Activated T-cell treated with anti-CD3 and anti-CD28 coated beads, Interleukin-2, amount 50 U/mL, for 72 hours (primary cell): ENCODE measurements around the gene LHPP. TPM values are rescaled to one million over a fixed set of nuclear protein-coding genes. Genes with fewer than 3 reads are reported as not detected.

Experiments
- ATAC-seq, 2 donors: fragments of 150-1000 bp; cut with Tn5 transposase; replicated peaks in 1 of 2; 2 replicates each; pipeline ENCODE4 v1.10.0; 2021; ENCODE audit warnings: moderate library complexity in 2 of 2, mild to moderate bottlenecking in 1 of 2
- DNase-seq, 2 donors: peaks; one replicate each; pipeline ENCODE4 v3.0.0; 2021 to 2022; ENCODE audit warnings: mixed read lengths in 1 of 2
- H3K27ac Mint-ChIP-seq: one replicate; pipeline ENCODE4 v1.8.0; 2022; ENCODE audit warnings: mild to moderate bottlenecking, moderate library complexity, mixed read lengths
- H3K27me3 Mint-ChIP-seq: one replicate; pipeline ENCODE4 v1.8.0; 2022; ENCODE audit warnings: low read depth, mixed read lengths
- H3K36me3 Mint-ChIP-seq, 2 donors: one replicate each; pipeline ENCODE4 v1.8.0; 2022; ENCODE audit warnings: mixed read lengths in 2 of 2, mild to moderate bottlenecking in 1 of 2; ENCODE audit not compliant: insufficient read depth in 2 of 2
- H3K4me1 Mint-ChIP-seq: one replicate; pipeline ENCODE4 v1.8.0; 2022; ENCODE audit warnings: low read depth, mixed read lengths
- H3K4me3 Mint-ChIP-seq, 2 donors: one replicate each; pipeline ENCODE4 v1.8.0; 2022; ENCODE audit warnings: mild to moderate bottlenecking in 2 of 2, mixed read lengths in 2 of 2, moderate library complexity in 2 of 2
- H3K9me3 Mint-ChIP-seq, 2 donors: one replicate each; pipeline ENCODE4 v1.8.0; 2022; ENCODE audit warnings: mixed read lengths in 2 of 2
- total RNA-seq, 2 donors: library from RNA; stranded (reverse); gene quantifications; one replicate each; pipeline ENCODE4 v1.2.3, GENCODE V29; 2022

LHPP gene
- total RNA-seq, 2 donors from 2014 or later, result 8.7 to 13.5 TPM

- ATAC-seq (no peak), DNase-seq (no peak)
- Mint-ChIP-seq H3K27me3 (no peaks in the 10 kb centered on the region), H3K4me1 (peaks cover 6% of the 10 kb centered on the region), H3K27ac (no peak overlapping the region), H3K36me3 (no peaks in the 10 kb centered on the region), H3K9me3 (no peaks in the 10 kb centered on the region), H3K4me3 (no peak overlapping the region)
These were observed 64.4 kb downstream of the LHPP start for GRCh38 chr10:124525751-124526600.

GRCh38 chr10:124526621-124527267 lies 65.1 kb downstream of the LHPP start:
- Mint-ChIP-seq H3K9me3 (no peaks in the 10 kb centered on the region), H3K4me3 (no peak overlapping the region), H3K27me3 (no peaks in the 10 kb centered on the region), H3K27ac (no peak overlapping the region), H3K4me1 (peaks cover 6% of the 10 kb centered on the region), H3K36me3 (no peaks in the 10 kb centered on the region)
- DNase-seq (no peak), ATAC-seq (no peak)

- Mint-ChIP-seq H3K27ac (no peak overlapping the region), H3K9me3 (no peaks in the 10 kb centered on the region), H3K4me3 (no peak overlapping the region), H3K27me3 (no peaks in the 10 kb centered on the region), H3K4me1 (peaks cover 6% of the 10 kb centered on the region), H3K36me3 (no peaks in the 10 kb centered on the region)
- DNase-seq (no peak), ATAC-seq (no peak)
These were observed 66.3 kb downstream of the LHPP start for GRCh38 chr10:124527874-124528395.

- Mint-ChIP-seq H3K36me3 (no peaks in the 10 kb centered on the region), H3K9me3 (no peaks in the 10 kb centered on the region), H3K27me3 (no peaks in the 10 kb centered on the region), H3K27ac (no peak overlapping the region), H3K4me3 (no peak overlapping the region), H3K4me1 (peaks cover 11% of the 10 kb centered on the region)
- DNase-seq, result no peak
- ATAC-seq, result no peak
These were observed 68.1 kb downstream of the LHPP start for GRCh38 chr10:124529661-124530214.

- Mint-ChIP-seq H3K4me1 (peaks cover 12% of the 10 kb centered on the region), H3K36me3 (no peaks in the 10 kb centered on the region), H3K27me3 (no peaks in the 10 kb centered on the region), H3K9me3 (no peaks in the 10 kb centered on the region), H3K4me3 (no peak overlapping the region), H3K27ac (no peak overlapping the region)
- peak; percentile 87 to 89 for DNase-seq
- ATAC-seq, result peak; percentile 97 to 98
These were observed 68.6 kb downstream of the LHPP start for GRCh38 chr10:124530215-124530665.

GRCh38 chr10:124530816-124531215 lies 69.2 kb downstream of the LHPP start:
- no peak for ATAC-seq
- DNase-seq, result no peak
- Mint-ChIP-seq H3K36me3 (no peaks in the 10 kb centered on the region), H3K27ac (no peak overlapping the region), H3K4me1 (peaks cover 12% of the 10 kb centered on the region), H3K4me3 (no peak overlapping the region), H3K9me3 (no peaks in the 10 kb centered on the region), H3K27me3 (no peaks in the 10 kb centered on the region)

- H3K27me3 Mint-ChIP-seq, result no peaks in the 10 kb centered on the region
- no peak for ATAC-seq
These were observed 70.6 kb downstream of the LHPP start for GRCh38 chr10:124532106-124532641.

GRCh38 chr10:124532788-124533187 lies 71.2 kb downstream of the LHPP start:
- Mint-ChIP-seq H3K27ac (no peak overlapping the region), H3K27me3 (no peaks in the 10 kb centered on the region), H3K36me3 (no peaks in the 10 kb centered on the region), H3K4me3 (no peak overlapping the region), H3K9me3 (no peaks in the 10 kb centered on the region), H3K4me1 (peaks cover 12% of the 10 kb centered on the region)
- ATAC-seq (no peak), DNase-seq (no peak)

More at GRCh38 chr10:124532106-124532641, 70.6 kb downstream of the LHPP start:
- H3K4me3 Mint-ChIP-seq, result no peak overlapping the region
- H3K4me1 Mint-ChIP-seq, result peaks cover 12% of the 10 kb centered on the region
- no peaks in the 10 kb centered on the region for H3K36me3 Mint-ChIP-seq
- no peaks in the 10 kb centered on the region for H3K9me3 Mint-ChIP-seq
- H3K27ac Mint-ChIP-seq, result no peak overlapping the region
- DNase-seq, result no peak

- H3K9me3 Mint-ChIP-seq, result no peaks in the 10 kb centered on the region
- H3K27ac Mint-ChIP-seq, result no peak overlapping the region
- DNase-seq (no peak), ATAC-seq (no peak)
- H3K36me3 Mint-ChIP-seq, result no peaks in the 10 kb centered on the region
- H3K4me3 Mint-ChIP-seq, result no peak overlapping the region
- H3K4me1 Mint-ChIP-seq, result peaks cover 12% of the 10 kb centered on the region
- H3K27me3 Mint-ChIP-seq, result no peaks in the 10 kb centered on the region
These were observed 71.6 kb downstream of the LHPP start for GRCh38 chr10:124533266-124533665.

GRCh38 chr10:124534231-124534798 lies 72.7 kb downstream of the LHPP start:
- DNase-seq (no peak), ATAC-seq (no peak)
- Mint-ChIP-seq H3K4me3 (no peak overlapping the region), H3K36me3 (no peaks in the 10 kb centered on the region), H3K9me3 (no peaks in the 10 kb centered on the region), H3K4me1 (peaks cover 12% of the 10 kb centered on the region), H3K27me3 (no peaks in the 10 kb centered on the region), H3K27ac (no peak overlapping the region)

GRCh38 chr10:124534826-124535601 lies 73.4 kb downstream of the LHPP start:
- ATAC-seq (no peak), DNase-seq (no peak)
- no peak overlapping the region for H3K27ac Mint-ChIP-seq
- H3K27me3 Mint-ChIP-seq, result no peaks in the 10 kb centered on the region
- H3K9me3 Mint-ChIP-seq, result no peaks in the 10 kb centered on the region
- no peaks in the 10 kb centered on the region for H3K36me3 Mint-ChIP-seq
- H3K4me1 Mint-ChIP-seq, result peaks cover 12% of the 10 kb centered on the region
- H3K4me3 Mint-ChIP-seq, result no peak overlapping the region

GRCh38 chr10:124535731-124536495 lies 74.3 kb downstream of the LHPP start:
- no peaks in the 10 kb centered on the region for H3K36me3 Mint-ChIP-seq
- DNase-seq, result no peak
- no peaks in the 10 kb centered on the region for H3K9me3 Mint-ChIP-seq
- no peaks in the 10 kb centered on the region for H3K27me3 Mint-ChIP-seq
- H3K4me1 Mint-ChIP-seq, result peaks cover 7% of the 10 kb centered on the region
- no peak overlapping the region for H3K4me3 Mint-ChIP-seq
- ATAC-seq, result no peak
- no peak overlapping the region for H3K27ac Mint-ChIP-seq
